ENCODE measurements around the gene CHMP6.

Gene CHMP6

DNA sequence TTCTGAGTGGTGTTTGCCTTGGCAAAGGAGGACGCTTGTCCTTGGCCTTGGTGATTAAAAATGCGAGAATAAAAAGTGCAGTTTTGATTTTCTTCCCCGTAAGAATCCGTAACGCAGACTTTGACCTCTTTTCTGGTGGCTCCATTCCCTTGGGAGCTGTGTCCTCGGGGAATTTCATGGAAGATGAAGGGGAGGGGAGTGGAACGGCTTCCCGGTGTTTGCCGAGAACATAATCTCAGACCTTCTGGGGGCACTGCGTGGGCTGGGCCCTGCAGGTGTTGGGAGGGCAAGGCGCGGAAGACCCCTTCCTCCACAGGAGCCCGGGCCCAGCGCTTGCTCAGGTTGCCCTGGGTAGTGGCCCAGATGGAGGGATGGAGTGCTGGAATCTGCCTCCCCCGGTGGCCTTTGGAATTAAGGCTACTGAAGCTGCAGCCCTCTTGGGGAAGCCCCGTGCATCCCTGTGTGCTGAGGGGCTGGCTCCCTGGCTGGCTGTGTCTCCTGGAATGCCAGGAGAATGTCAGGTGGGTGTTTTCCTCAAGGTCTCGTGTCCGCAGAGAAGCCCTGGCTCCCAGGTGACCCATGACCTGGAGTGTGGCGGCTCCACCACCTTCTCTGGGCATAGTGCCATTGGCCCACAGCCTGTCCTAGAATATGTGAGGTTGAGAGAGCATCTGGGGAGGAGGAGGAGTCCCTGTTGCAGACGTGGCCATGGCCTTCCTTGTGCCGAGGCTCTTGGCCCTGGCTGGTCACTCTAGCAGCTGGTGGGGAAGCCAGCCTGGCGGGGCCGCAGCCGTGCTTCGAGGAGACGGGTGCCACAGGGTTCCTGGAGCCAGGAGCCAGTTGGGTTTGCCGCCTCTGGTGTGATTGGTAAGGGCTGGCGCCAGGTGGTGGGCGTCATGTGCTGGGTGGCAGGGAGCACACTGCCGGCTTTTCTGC, 46.4 kb downstream of the CHMP6 start:
- H3K27ac Mint-ChIP-seq = no peak overlapping the region
- H3K36me3 Mint-ChIP-seq (ENCODE audit: low read depth) = no peaks in the 10 kb centered on the region
- peaks cover 7% of the 10 kb centered on the region for H3K4me1 Mint-ChIP-seq (ENCODE audit: low read depth)
- H3K4me3 Mint-ChIP-seq = no peak overlapping the region
- peaks cover 40% of the 10 kb centered on the region for H3K27me3 Mint-ChIP-seq (ENCODE audit: low read depth)
- no peaks in the 10 kb centered on the region for H3K9me3 Mint-ChIP-seq

GRCh38 chr17:81039096-81039495, 47.5 kb downstream of the CHMP6 start:
- no peaks in the 10 kb centered on the region for H3K9me3 Mint-ChIP-seq
- H3K36me3 Mint-ChIP-seq (ENCODE audit: low read depth) = no peaks in the 10 kb centered on the region
- H3K4me3 Mint-ChIP-seq = no peak overlapping the region
- H3K27ac Mint-ChIP-seq = no peak overlapping the region
- peaks cover 30% of the 10 kb centered on the region for H3K27me3 Mint-ChIP-seq (ENCODE audit: low read depth)
- H3K4me1 Mint-ChIP-seq (ENCODE audit: low read depth) = peaks cover 4% of the 10 kb centered on the region

DNA sequence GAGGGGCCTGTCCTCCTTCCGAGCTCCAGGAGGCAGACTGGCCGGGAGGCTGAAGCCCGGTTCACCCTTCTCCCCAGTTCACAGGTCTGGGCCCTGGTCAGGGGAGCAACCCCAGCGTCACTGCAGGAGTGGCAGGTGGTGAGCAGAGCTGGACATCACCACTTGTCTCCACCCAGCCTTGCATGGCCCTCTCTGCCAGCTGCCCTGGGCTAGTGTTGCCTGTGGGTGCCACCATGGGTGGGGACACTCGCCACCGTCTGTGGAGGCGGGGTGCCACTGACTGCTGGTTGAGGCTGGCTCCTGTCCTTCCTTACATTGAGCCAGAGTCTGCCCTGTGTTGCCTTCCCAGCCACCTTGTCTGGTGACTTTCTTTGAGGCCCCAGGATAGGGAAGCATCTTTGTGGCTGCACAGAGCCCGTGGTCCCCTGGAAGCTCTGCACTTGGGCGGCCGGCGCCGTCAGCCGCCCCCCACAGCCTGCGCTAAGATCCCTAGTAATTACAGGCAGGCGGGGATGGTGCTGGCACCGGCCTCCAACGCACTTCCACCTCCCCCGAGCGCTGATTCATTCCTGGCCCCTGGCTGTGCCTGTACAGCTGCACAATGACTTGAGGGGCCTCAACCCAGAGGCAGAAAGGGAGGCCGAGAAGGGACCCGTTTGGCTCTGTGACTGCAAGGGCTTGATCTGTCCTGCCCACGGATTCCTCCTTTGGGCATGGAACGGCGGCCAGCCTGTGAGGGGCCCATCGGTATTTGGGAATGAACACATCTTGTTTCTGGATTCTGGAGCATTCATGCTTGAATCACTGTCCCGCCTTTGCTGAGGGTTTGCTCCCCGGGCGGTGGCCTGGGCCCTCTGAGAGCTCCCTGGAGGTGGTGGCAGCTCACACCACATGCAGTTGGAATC, 48.5 kb downstream of the CHMP6 start:
- Mint-ChIP-seq H3K4me1 (ENCODE audit: low read depth) (peaks cover 2% of the 10 kb centered on the region), H3K36me3 (ENCODE audit: low read depth) (no peaks in the 10 kb centered on the region), H3K27ac (no peak overlapping the region), H3K4me3 (no peak overlapping the region), H3K27me3 (ENCODE audit: low read depth) (peaks cover 25% of the 10 kb centered on the region), H3K9me3 (no peaks in the 10 kb centered on the region)

- Mint-ChIP-seq H3K27ac (no peak overlapping the region), H3K27me3 (ENCODE audit: low read depth) (peaks cover 20% of the 10 kb centered on the region), H3K36me3 (ENCODE audit: low read depth) (no peaks in the 10 kb centered on the region), H3K4me3 (no peak overlapping the region), H3K4me1 (ENCODE audit: low read depth) (no peaks in the 10 kb centered on the region), H3K9me3 (no peaks in the 10 kb centered on the region)
These were observed 49.2 kb downstream of the CHMP6 start for GRCh38 chr17:81040791-81041337.

GRCh38 chr17:81042606-81043005, 51.0 kb downstream of the CHMP6 start:
- Mint-ChIP-seq H3K4me3 (no peak overlapping the region), H3K9me3 (no peaks in the 10 kb centered on the region), H3K27ac (no peak overlapping the region), H3K4me1 (ENCODE audit: low read depth) (no peaks in the 10 kb centered on the region), H3K36me3 (ENCODE audit: low read depth) (no peaks in the 10 kb centered on the region), H3K27me3 (ENCODE audit: low read depth) (peaks cover 4% of the 10 kb centered on the region)

- no peak overlapping the region for H3K27ac Mint-ChIP-seq
- H3K36me3 Mint-ChIP-seq (ENCODE audit: low read depth) = no peaks in the 10 kb centered on the region
These were observed 51.7 kb downstream of the CHMP6 start for GRCh38 chr17:81043319-81043724.

GRCh38 chr17:81043725-81044427, 52.2 kb downstream of the CHMP6 start:
- Mint-ChIP-seq H3K4me3 (no peak overlapping the region), H3K4me1 (ENCODE audit: low read depth) (no peaks in the 10 kb centered on the region), H3K9me3 (no peaks in the 10 kb centered on the region), H3K36me3 (ENCODE audit: low read depth) (no peaks in the 10 kb centered on the region), H3K27ac (no peak overlapping the region), H3K27me3 (ENCODE audit: low read depth) (no peaks in the 10 kb centered on the region)

More at GRCh38 chr17:81043319-81043724, 51.7 kb downstream of the CHMP6 start:
- Mint-ChIP-seq H3K27me3 (ENCODE audit: low read depth) (no peaks in the 10 kb centered on the region), H3K9me3 (no peaks in the 10 kb centered on the region), H3K4me1 (ENCODE audit: low read depth) (no peaks in the 10 kb centered on the region), H3K4me3 (no peak overlapping the region)

GRCh38 chr17:81044428-81044763, 52.8 kb downstream of the CHMP6 start:
- Mint-ChIP-seq H3K27ac (no peak overlapping the region), H3K36me3 (ENCODE audit: low read depth) (no peaks in the 10 kb centered on the region)

GRCh38 chr17:81044764-81045589, 53.3 kb downstream of the CHMP6 start:
- H3K9me3 Mint-ChIP-seq = no peaks in the 10 kb centered on the region
- H3K4me3 Mint-ChIP-seq = no peak overlapping the region
- no peaks in the 10 kb centered on the region for H3K27me3 Mint-ChIP-seq (ENCODE audit: low read depth)
- no peak overlapping the region for H3K27ac Mint-ChIP-seq
- H3K36me3 Mint-ChIP-seq (ENCODE audit: low read depth) = no peaks in the 10 kb centered on the region
- peaks cover 6% of the 10 kb centered on the region for H3K4me1 Mint-ChIP-seq (ENCODE audit: low read depth)

More at GRCh38 chr17:81044428-81044763, 52.8 kb downstream of the CHMP6 start:
- Mint-ChIP-seq H3K27me3 (ENCODE audit: low read depth) (no peaks in the 10 kb centered on the region), H3K4me1 (ENCODE audit: low read depth) (peaks cover 4% of the 10 kb centered on the region), H3K9me3 (no peaks in the 10 kb centered on the region), H3K4me3 (no peak overlapping the region)

- Mint-ChIP-seq H3K36me3 (ENCODE audit: low read depth) (no peaks in the 10 kb centered on the region), H3K27me3 (ENCODE audit: low read depth) (no peaks in the 10 kb centered on the region), H3K4me1 (ENCODE audit: low read depth) (peaks cover 6% of the 10 kb centered on the region), H3K4me3 (no peak overlapping the region), H3K9me3 (no peaks in the 10 kb centered on the region), H3K27ac (no peak overlapping the region)
These were observed 54.0 kb downstream of the CHMP6 start for GRCh38 chr17:81045590-81046095.

GRCh38 chr17:81046132-81046769, 54.6 kb downstream of the CHMP6 start:
- H3K27ac Mint-ChIP-seq = no peak overlapping the region
- no peak overlapping the region for H3K4me3 Mint-ChIP-seq
- H3K36me3 Mint-ChIP-seq (ENCODE audit: low read depth) = no peaks in the 10 kb centered on the region
- H3K4me1 Mint-ChIP-seq (ENCODE audit: low read depth) = peaks cover 6% of the 10 kb centered on the region
- no peaks in the 10 kb centered on the region for H3K9me3 Mint-ChIP-seq
- H3K27me3 Mint-ChIP-seq (ENCODE audit: low read depth) = no peaks in the 10 kb centered on the region

DNA sequence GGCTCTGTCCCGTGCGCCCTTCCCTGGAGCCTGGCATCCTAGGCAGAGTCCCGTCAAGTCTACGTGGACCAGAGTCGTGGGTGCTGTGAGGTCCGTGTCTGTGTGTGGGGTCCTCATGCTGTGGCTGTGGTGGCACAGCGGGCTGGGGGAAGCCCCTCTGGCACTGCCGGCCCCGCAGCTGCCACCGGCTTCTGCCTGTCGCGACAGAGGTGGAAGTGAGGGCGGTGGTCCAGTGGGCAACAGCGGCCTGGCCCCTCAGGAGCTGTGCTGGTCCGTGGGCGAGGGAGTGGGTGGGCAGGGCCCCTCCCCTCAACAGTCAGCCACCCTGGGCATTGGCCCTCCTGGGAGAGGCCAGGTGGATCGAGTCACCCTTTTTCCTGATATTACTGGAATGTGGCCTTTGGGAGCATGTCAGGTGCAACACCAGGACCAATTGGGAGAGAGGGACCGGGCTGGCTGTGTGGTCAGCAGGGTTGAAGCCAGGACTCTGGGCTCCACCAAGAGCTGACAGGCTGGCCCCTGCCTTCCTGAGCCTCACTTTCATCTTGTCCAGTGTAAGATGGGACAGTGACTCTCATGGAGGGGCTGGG, 55.2 kb downstream of the CHMP6 start:
- Mint-ChIP-seq H3K4me3 (no peak overlapping the region), H3K27me3 (ENCODE audit: low read depth) (no peaks in the 10 kb centered on the region), H3K36me3 (ENCODE audit: low read depth) (no peaks in the 10 kb centered on the region), H3K27ac (no peak overlapping the region), H3K9me3 (no peaks in the 10 kb centered on the region), H3K4me1 (ENCODE audit: low read depth) (peaks cover 6% of the 10 kb centered on the region)
